NCI-H2227 treated with DMSO at 0.1 percent for 48 hours (cell line): ENCODE measurements around the gene GPR146.

Source experiments
- DNase-seq: peaks from one replicate; lab custom pipeline; 2025; lab: John Stamatoyannopoulos, UW

GPR146 gene

DNA sequence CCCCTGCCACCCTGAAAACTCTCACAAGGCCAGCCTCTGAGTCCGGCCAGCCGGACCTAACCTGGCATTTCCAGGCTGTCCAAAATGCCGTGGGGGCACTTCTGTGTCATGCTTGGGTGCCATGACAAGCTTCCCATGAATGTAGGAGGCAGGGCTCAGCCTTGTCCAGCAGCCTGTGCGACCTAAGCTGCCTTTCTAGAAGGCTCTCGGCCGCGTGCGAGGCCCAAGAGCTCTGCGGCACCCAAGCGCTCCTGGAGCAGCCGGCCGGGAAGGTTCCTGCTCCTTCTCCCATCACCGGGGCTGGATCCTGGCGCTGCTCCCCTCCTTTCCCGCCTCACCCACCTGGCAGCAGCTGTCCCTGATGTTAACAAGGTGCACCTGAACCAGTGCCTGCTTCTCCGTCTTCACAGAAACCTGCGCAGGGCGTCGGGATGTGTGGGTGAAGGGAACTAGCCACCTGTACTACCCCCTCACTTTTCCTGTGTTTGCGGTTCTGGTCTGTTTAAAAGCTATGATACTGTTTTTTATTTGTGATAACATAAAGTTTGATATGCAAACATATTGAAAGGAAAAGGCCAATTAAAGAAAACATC lies 49.7 kb downstream of the GPR146 start:
- no peak for DNase-seq

GRCh38 chr7:1094870-1095269 lies 50.5 kb downstream of the GPR146 start:
- no peak for DNase-seq

DNA sequence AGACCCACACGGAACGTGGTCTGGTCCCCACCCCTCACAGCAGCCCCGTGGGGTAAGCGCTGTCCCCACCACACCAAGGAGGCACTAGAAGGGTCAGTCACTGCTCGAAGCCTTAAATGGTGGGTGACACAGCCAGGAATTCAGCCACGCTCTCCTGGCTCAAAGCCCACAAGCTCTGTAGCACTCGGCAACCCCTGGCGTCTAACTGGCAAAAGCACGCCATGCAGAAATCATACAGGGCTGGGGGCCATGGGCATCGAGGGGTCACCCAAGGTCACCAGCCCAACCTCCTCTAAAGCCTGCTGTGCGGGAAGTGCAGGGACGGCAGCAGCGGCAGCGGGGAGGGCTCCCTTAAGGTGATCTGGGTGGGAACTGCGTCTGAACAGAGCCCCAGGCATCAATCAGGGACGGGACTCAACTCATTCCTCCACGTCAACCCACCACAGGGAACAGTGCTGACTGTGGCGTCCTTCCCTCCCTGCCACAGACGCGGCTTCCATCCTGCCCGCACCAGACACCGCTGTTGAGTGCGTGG lies 51.3 kb downstream of the GPR146 start:
- DNase-seq = no peak

- DNase-seq = no peak
These were observed 52.1 kb downstream of the GPR146 start for GRCh38 chr7:1096156-1097119.

GRCh38 chr7:1097120-1097504 lies 52.8 kb downstream of the GPR146 start:
- DNase-seq = no peak

GRCh38 chr7:1098243-1099153 lies 54.2 kb downstream of the GPR146 start:
- DNase-seq = no peak

- DNase-seq = no peak
These were observed 54.8 kb downstream of the GPR146 start for GRCh38 chr7:1099154-1099542.

GRCh38 chr7:1099637-1100036 lies 55.3 kb downstream of the GPR146 start:
- no peak for DNase-seq

GRCh38 chr7:1100386-1100785 lies 56.0 kb downstream of the GPR146 start:
- DNase-seq = no peak

- DNase-seq = no peak
These were observed 56.7 kb downstream of the GPR146 start for GRCh38 chr7:1100834-1101562.

DNA sequence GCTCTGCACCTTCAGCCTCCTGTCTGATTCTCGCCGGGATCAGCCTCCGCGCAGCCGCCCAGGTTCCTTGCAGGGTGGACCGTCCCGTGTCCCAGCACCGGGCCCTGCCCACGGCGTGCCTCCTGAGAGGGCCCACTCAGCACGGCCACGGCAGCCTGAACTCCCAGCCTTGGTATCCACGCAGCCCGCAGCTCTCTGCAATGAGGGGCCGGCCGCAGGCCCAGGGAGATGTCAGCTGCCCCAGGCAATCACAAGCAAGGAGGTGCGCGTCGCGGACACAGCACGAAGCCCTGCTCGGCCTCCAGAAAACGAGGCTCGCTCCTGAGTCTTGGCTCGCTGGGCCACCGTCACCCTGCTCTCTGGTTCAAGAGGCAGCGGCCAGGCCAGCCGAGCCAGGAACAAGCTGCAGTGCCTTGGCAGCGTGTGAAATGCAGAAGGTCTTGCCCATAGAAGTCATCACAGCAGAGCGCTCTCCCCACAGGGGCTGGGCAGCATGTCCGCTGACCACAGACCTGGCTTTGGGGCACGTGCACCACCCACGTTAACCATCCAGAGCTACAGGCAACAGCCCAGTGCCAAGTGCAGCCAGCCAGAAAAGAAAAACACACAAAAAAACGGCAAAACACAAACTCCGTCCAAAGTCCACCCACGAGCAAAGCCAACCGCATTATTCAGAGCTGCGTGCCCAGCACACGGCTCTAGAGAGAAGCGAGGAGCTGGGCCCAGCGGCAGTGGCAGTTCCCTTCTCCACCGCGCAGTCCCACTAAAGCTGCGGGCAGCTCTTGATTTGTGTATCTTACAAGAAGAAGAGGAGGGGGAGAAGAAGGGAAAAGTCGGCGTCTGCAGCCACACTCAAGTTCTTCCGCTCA lies 57.5 kb downstream of the GPR146 start:
- no peak for DNase-seq

DNA sequence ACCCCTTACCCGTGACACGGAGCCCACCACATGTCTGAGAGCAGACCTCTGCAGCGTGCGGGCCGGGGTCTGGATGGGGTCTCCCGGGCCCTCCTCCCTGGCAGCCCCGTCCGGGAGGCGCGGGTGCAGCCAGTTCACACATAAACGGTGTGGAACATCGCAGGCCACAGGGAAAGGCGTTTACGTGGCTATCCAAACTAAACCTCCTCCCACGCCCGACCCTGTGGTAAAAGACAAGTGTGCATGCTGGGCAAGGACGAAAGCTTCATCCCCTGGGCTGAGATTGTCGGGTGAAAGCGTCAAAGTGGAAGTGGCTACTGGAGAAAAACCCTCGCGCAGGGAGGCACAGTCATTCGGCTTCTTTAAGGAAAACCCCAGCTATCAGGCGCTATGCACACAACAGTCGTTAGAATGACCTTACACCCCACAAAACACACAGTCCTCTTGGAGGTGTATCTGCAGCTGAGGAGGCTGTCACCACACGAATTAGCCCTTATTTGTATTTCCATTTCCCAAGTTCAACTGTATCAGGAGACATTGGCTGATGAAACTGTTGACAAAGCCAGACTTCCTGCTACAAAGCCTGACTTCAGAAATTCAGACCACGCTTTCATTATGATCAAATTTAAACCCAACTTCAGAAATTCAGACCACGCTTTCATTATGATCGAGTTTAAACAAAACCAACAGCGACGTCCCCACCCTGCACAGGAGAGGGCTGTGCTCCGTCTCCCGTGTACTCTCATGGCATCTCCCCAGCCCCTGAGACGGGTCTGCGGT lies 58.9 kb downstream of the GPR146 start:
- DNase-seq = no peak

GRCh38 chr7:1103789-1104515 lies 59.6 kb downstream of the GPR146 start:
- DNase-seq = no peak

- DNase-seq = no peak
These were observed 60.3 kb downstream of the GPR146 start for GRCh38 chr7:1104516-1105179.

- DNase-seq = no peak
These were observed 60.8 kb downstream of the GPR146 start for GRCh38 chr7:1105189-1105588.

- no peak for DNase-seq
These were observed 61.9 kb downstream of the GPR146 start for GRCh38 chr7:1106063-1106792.

DNA sequence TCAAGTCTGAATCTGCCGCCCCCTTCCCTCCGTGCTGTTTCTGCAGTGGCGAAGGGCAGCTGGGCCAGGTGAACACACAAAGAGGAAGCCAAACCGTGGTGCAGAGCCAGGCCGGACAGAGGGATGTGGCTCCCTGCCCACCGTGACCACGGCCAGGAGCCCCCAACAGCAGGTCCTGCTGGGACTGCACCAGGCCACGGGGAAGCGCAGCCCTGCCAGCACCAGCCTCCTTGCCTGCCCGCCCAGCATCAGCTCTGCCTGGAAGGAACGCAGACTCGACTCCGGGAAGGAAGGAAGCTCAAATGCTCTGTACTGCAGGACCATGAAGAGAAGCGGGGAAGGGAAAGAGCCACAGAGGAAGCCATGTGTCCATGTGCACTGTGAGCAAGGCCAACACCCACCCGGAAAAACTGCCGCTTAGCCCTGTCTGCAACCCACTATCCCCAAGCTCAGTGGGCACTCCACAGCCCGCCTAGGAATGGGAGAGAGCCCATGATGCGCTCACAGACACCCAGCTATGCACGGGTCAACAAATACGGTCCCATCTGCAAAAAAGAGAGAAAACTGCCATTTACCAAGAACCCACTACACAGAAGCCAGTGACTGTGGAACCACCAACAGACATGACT lies 62.6 kb downstream of the GPR146 start:
- DNase-seq = no peak
